Kidney (tissue), 14 donors: ENCODE data around the gene UCK1. TPM values are rescaled to one million over a fixed set of nuclear protein-coding genes. Genes with fewer than 3 reads are reported as not detected.

Experiments used
- DNase-seq, 5 donors: peaks; one replicate each; pipeline ENCODE4 v3.0.0-alpha.2; 2013 to 2020
- FAIRE-seq: peaks from 2 replicates; lab custom pipeline; 2012; peaks lifted over from hg19 to GRCh38; lab: Jason Lieb, UNC
- H3K27ac ChIP-seq, 2 donors: one replicate each; pipeline ENCODE4 v1.7.0; 2013; ENCODE audit warnings: low read depth in 2 of 2, low read length in 2 of 2, inconsistent platforms in 1 of 2
- H3K27me3 ChIP-seq: one replicate; pipeline ENCODE4 v1.7.1; 2013; ENCODE audit warnings: low read length, inconsistent platforms; ENCODE audit not compliant: control insufficient read depth, insufficient read depth
- H3K36me3 ChIP-seq, 3 donors: one replicate each; pipeline versions ENCODE4 v1.7.0 to v1.7.1; 2013; ENCODE audit warnings: low read length in 3 of 3, control low read depth in 1 of 3, inconsistent platforms in 1 of 3; ENCODE audit not compliant: insufficient read depth in 3 of 3, control insufficient read depth in 2 of 3
- H3K4me1 ChIP-seq, 3 donors: one replicate each; pipeline versions ENCODE4 v1.7.0 to v1.7.1; 2013; ENCODE audit warnings: low read length in 3 of 3, inconsistent platforms in 1 of 3, low read depth in 1 of 3; ENCODE audit not compliant: control insufficient read depth in 2 of 3, insufficient read depth in 2 of 3
- H3K4me3 ChIP-seq, 3 donors: one replicate each; pipeline versions ENCODE4 v1.7.0 to v1.8.1; 2013; ENCODE audit warnings: low read length in 3 of 3, control low read depth in 1 of 3, inconsistent platforms in 1 of 3
- H3K9ac ChIP-seq, 3 donors: one replicate each; pipeline versions ENCODE4 v1.7.0 to v1.7.1; 2013; ENCODE audit warnings: low read length in 3 of 3, control low read depth in 1 of 3, inconsistent platforms in 1 of 3
- H3K9me3 ChIP-seq, 3 donors: one replicate each; pipeline versions ENCODE4 v1.7.0 to v1.7.1; 2013; ENCODE audit warnings: low read length in 3 of 3, control low read depth in 1 of 3, inconsistent platforms in 1 of 3; ENCODE audit not compliant: control insufficient read depth in 2 of 3, insufficient read depth in 1 of 3
- intact Hi-C: fragments of 100-400 bp; cut with DNase I; formaldehyde crosslinking; loops from one replicate; pipeline ENCODE4 v1.11.1; 2022
- polyA plus RNA-seq: library from polyadenylated mRNA; stranded (reverse); fragments of 350-450 nt; fragmentation: Illumina TruSeq; extraction: RNeasy Lipid Tissue Mini Kit (QIAGEN cat#74804); gene quantifications from one replicate; pipeline ENCODE4 v1.2.3, GENCODE V29; 2014; ENCODE audit warnings: low read depth, low replicate concordance; ENCODE audit not compliant: insufficient read depth
- total RNA-seq: library from RNA; stranded (reverse); fragmentation: NEBNext Ultra II Directional; extraction: Animal tissue kit (Norgen Biotek cat#: 25700); gene quantifications from one replicate; pipeline ENCODE4 v1.2.1, GENCODE V29; 2021
- TF ChIP-seq, protein P1 (sequence below): IDR thresholded peaks from 3 replicates; pipeline ENCODE4 v1.5.1; 2012; ENCODE audit warnings: mild to moderate bottlenecking, moderate library complexity, borderline replicate concordance; ENCODE audit not compliant: insufficient read depth; ENCODE audit errors: extremely low read depth
- donor health status: control.
- donor health status: control.
- donor health status: control.
- donor health status: control.
- donor health status: control.
- donor health status: DM: yes; HTN: yes; CAD: no.
- donor health status: Normal renal cell carcinoma (clear cell type).

Gene UCK1
- total and polyA plus RNA-seq, 2 donors from 2014 or later: 31.3 to 34.6 TPM

DNA sequence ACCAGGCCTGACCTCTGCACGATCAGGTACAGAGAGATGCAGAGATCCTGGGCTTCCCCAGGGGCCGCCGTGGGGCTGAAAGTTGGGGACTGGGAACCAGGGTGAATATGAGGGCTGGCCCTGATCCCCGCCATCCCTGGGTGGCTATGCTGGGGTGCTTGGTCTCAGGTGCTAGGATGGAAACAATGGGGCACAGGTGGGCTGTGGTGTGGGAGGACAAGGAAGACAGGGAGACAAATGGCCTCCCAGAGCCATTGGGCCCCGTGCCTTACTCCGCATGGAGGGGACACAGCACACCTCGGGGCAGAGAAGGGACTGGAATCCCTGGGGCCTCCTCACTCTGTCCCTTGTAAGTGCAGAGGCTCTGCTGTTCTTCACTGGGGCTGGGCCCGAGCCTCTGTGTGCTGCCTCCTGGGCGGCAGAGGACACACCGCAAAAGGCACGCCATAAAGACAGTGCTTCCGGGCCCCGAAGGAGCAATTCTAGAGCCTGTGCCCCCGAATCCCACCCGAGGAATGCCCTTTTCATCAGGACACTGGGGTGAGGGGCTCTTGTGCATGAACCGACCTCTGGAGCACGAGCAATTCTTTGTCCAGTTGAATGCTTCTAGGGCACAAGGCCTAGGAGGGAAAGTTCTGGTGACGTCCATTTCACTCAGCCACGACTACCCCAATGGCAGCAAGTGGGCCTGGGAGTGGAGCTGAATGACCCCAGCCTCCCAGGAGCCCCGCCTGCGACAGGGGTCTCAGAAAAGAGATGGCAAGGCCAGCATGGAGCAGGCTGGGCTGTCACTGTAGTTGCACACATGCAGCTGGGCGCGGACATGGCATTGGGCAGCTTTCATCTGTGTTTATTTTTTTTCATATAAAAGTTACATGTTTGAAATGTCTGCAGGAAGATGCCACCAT, 45.1 kb upstream of the UCK1 start:
- peaks cover 0 to 3% (median 0%) of the 10 kb centered on the region in 3 donors for H3K4me1 ChIP-seq
- H3K4me3 ChIP-seq: no peak overlapping the region
- TF ChIP-seq, protein P1, sequence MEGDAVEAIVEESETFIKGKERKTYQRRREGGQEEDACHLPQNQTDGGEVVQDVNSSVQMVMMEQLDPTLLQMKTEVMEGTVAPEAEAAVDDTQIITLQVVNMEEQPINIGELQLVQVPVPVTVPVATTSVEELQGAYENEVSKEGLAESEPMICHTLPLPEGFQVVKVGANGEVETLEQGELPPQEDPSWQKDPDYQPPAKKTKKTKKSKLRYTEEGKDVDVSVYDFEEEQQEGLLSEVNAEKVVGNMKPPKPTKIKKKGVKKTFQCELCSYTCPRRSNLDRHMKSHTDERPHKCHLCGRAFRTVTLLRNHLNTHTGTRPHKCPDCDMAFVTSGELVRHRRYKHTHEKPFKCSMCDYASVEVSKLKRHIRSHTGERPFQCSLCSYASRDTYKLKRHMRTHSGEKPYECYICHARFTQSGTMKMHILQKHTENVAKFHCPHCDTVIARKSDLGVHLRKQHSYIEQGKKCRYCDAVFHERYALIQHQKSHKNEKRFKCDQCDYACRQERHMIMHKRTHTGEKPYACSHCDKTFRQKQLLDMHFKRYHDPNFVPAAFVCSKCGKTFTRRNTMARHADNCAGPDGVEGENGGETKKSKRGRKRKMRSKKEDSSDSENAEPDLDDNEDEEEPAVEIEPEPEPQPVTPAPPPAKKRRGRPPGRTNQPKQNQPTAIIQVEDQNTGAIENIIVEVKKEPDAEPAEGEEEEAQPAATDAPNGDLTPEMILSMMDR: no peak
- peak in 1 of 5 donors; percentile 65 for DNase-seq
- H3K27ac ChIP-seq: no peak overlapping the region
- FAIRE-seq: no peak
- peaks cover 0 to 29% (median 5%) of the 10 kb centered on the region in 3 donors for H3K36me3 ChIP-seq
- H3K9me3 ChIP-seq: no peaks in the 10 kb centered on the region
- no peaks in the 10 kb centered on the region for H3K27me3 ChIP-seq
- H3K9ac ChIP-seq: no peak overlapping the region
- intact Hi-C loops: no loop called here

DNA sequence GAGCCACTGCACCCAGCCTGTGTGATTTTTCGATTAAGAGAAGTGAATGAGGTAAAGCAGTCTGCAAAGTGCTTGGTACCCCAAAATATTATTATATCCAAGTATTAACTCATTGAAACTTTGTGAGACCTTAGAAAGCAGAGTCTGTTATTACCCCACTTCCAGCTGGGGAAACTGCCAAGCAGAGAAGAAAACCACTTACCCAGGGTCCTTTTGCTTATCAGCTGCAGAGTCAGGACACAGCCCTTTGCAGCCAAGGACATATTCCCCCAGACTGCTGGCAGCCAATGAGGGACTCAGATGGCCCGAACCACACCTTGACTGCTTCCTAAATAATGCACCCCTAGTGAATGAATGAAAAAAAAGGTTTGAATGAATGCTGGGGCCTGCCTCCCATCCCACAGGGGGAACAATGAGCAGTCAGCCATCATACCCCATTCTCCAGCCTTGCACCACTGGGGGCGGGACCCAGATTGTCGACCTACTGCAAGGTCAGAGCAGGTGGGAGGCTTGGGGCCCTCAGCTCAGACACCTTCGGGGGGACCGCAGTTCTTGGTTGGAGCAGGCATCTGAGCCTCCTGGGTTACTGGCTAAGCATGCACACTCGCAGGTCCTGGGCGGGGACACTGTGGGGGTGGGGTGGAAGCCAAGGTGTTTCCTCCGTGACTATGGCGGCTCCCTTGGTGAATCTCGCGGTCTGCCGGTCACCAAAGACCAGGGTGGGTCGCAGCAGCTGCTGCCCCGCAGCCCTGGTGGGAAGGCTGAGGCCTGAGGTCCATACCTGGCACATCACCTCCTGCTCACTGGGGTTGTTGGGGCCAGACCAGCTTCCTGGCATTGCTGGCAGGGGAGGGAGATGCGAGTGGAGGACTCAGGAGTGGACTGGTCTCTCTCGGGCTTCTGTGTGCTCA, 43.9 kb upstream of the UCK1 start:
- Histone ChIP-seq H3K4me3 (no peak overlapping the region), H3K36me3 (peaks cover 0 to 25% (median 2%) of the 10 kb centered on the region in 3 donors), H3K9ac (no peak overlapping the region), H3K27ac (no peak overlapping the region), H3K27me3 (no peaks in the 10 kb centered on the region), H3K9me3 (no peaks in the 10 kb centered on the region), H3K4me1 (peaks cover 0 to 3% (median 0%) of the 10 kb centered on the region in 3 donors)
- no peak for FAIRE-seq
- intact Hi-C loops: no loop called here
- peak in 1 of 5 donors; percentile 66 for DNase-seq
- TF ChIP-seq, protein P1: no peak

DNA sequence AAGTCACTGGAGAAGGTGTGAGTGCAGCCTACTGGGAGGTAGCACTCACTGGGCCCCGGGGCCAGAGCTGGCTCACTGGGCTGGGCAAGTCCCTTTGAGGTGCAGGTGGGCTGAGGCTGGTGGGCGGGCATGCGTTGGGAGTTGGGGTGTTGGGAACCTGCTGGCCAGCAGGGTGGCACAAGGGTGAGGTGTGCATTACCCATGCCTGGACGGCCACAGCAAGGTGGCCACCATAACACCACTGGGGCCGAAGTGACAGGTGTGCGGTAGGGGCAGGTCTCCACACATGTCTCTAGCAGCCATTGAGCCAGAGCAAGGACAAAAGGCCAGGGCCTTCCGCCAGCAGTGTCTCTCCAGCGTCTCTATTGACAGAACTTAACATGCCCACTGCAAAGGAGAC, 36.8 kb upstream of the UCK1 start:
- H3K4me3 ChIP-seq: no peak overlapping the region
- H3K36me3 ChIP-seq: peaks cover 0 to 4% (median 0%) of the 10 kb centered on the region in 3 donors
- DNase-seq (peak in 1 of 5 donors; percentile 68), FAIRE-seq (no peak)
- no peak overlapping the region for H3K27ac ChIP-seq
- H3K4me1 ChIP-seq: no peaks in the 10 kb centered on the region
- no peaks in the 10 kb centered on the region for H3K9me3 ChIP-seq
- no peak overlapping the region for H3K9ac ChIP-seq
- H3K27me3 ChIP-seq: no peaks in the 10 kb centered on the region
- intact Hi-C loops: no loop called here
- TF ChIP-seq, protein P1: no peak
